Activated CD8-positive, alpha-beta T cell treated with anti-CD3 and anti-CD28 coated beads for 36 hours (primary cell): ENCODE results near the gene ZNF699. TPM values are rescaled to one million over a fixed set of nuclear protein-coding genes. Genes with fewer than 3 reads are reported as not detected.
A peak's percentile ranks its signal among the peaks of the same experiment; 100 is the strongest.

Source experiments
- ATAC-seq: fragments of 200-7000 bp; cut with Tn5 transposase; one replicate; pipeline ENCODE4 v1.10.0; 2021; ENCODE audit warnings: mild to moderate bottlenecking, moderate library complexity
- CTCF ChIA-PET: fragments of 350-600 bp; sonication (Branson Sonifier 250); formaldehyde crosslinking; loops from one replicate; lab custom pipeline; 2021; ENCODE audit warnings: antibody characterized with exemption; lab: Charles Lee
- POLR2A ChIA-PET: fragments of 350-600 bp; sonication (Branson Sonifier 250); formaldehyde crosslinking; loops from one replicate; lab custom pipeline; 2021; ENCODE audit warnings: antibody characterized with exemption; lab: Charles Lee
- DNase-seq: peaks from one replicate; pipeline ENCODE4 v3.0.0-alpha.2; 2020
- H3K27ac Mint-ChIP-seq: one replicate; pipeline ENCODE4 v1.8.0; 2021; ENCODE audit warnings: mild to moderate bottlenecking, mixed read lengths
- H3K27me3 Mint-ChIP-seq: one replicate; pipeline ENCODE4 v1.8.0; 2021; ENCODE audit warnings: mixed read lengths
- H3K36me3 Mint-ChIP-seq: one replicate; pipeline ENCODE4 v1.8.0; 2021; ENCODE audit warnings: low read depth, mixed read lengths
- H3K4me1 Mint-ChIP-seq: one replicate; pipeline ENCODE4 v1.8.0; 2021; ENCODE audit warnings: low read depth, mixed read lengths
- H3K4me3 Mint-ChIP-seq: one replicate; pipeline ENCODE4 v1.8.0; 2021; ENCODE audit warnings: mild to moderate bottlenecking, moderate library complexity, mixed read lengths
- H3K9me3 Mint-ChIP-seq: one replicate; pipeline ENCODE4 v1.8.0; 2021; ENCODE audit warnings: mixed read lengths
- intact Hi-C: fragments of 100-400 bp; cut with micrococcal nuclease; formaldehyde crosslinking; loops from one replicate; pipeline ENCODE4 v1.10.0; 2022
- total RNA-seq, 2 experiments: library from RNA; stranded (reverse); gene quantifications; one replicate each; pipeline ENCODE4 v1.2.3, GENCODE V29; 2021
- TF ChIP-seq, protein P1 (sequence below): fragments of 200-600 bp; IDR thresholded peaks from one replicate; pipeline ENCODE4 v1.8.0; 2022; ENCODE audit warnings: antibody characterized with exemption, mild to moderate bottlenecking

Gene ZNF699
- 1 to 10 TPM; 5.2 to 6.3 TPM for total RNA-seq

DNA sequence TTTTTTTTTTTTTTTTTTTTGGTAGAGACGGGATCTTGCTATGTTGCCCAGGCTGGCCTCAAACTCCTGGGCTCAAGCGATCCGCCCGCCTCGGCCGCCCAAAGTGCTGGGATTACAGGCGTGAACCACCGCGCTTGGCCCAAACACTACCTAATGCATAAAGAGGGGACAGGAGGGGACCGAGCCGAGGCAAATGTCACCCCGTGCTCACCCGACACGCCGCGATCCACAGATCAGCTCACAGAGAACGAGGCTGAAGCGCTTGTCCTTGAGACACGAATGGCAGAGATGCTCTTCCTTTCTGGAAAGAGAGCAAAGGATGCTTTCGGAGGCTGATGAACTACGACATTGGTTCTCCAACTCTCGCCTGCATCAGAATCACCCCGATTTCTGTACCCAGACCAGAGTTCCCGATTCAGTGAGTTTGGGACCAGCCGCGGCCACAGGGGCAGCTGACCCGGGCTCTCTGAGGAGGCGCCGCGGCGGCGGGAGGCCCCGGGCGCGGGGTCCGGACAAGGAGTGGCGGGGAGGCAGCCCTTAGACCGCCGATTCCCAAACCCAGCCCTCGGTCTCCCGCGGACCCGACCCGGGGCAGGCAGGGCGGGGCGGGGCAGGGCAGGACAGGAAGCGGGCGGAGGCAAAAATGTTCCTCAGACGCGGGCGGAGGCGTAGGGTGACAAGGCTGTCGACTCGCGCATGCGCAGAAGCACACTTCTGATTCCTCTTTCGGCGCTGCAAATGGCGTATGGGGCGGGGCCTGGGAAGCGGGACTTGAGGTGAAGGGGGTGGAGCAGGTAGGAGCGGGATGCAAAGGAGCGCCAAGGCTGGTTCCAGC, at the start of gene ZNF699:
Gene ZNF699, minus strand, starts transcription at position 700 of the 835 bp plus-strand sequence. CDS start 4,719 bp downstream, outside the sequence.
- H3K9me3 Mint-ChIP-seq = peaks cover 18% of the 10 kb centered on the region
- H3K4me3 Mint-ChIP-seq = peak within 1 kb of the TSS; percentile 78
- POLR2A ChIA-PET = interaction anchor here (0.7 to 1.3 kb wide), 4 partner anchors 14 to 181 kb away, joined by 3 read pairs; partner anchors contain the start of gene ZNF559
- H3K4me1 Mint-ChIP-seq = peaks cover 17% of the 10 kb centered on the region
- H3K36me3 Mint-ChIP-seq = peaks cover 22% of the 10 kb centered on the region
- H3K27ac Mint-ChIP-seq = peak within 1 kb of the TSS; percentile 96
- DNase-seq (peak; percentile 99), ATAC-seq (peak; percentile 94)
- no peaks in the 10 kb centered on the region for H3K27me3 Mint-ChIP-seq
- intact Hi-C loops = no loop called here
- TF ChIP-seq, protein P1, sequence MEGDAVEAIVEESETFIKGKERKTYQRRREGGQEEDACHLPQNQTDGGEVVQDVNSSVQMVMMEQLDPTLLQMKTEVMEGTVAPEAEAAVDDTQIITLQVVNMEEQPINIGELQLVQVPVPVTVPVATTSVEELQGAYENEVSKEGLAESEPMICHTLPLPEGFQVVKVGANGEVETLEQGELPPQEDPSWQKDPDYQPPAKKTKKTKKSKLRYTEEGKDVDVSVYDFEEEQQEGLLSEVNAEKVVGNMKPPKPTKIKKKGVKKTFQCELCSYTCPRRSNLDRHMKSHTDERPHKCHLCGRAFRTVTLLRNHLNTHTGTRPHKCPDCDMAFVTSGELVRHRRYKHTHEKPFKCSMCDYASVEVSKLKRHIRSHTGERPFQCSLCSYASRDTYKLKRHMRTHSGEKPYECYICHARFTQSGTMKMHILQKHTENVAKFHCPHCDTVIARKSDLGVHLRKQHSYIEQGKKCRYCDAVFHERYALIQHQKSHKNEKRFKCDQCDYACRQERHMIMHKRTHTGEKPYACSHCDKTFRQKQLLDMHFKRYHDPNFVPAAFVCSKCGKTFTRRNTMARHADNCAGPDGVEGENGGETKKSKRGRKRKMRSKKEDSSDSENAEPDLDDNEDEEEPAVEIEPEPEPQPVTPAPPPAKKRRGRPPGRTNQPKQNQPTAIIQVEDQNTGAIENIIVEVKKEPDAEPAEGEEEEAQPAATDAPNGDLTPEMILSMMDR = no peak
- CTCF ChIA-PET = interaction anchor here (1.7 to 3.2 kb wide), 3 partner anchors 14 to 126 kb away, joined by 5 to 14 read pairs (median 8); partner anchors contain the start of genes ZNF266 and ZNF559

DNA sequence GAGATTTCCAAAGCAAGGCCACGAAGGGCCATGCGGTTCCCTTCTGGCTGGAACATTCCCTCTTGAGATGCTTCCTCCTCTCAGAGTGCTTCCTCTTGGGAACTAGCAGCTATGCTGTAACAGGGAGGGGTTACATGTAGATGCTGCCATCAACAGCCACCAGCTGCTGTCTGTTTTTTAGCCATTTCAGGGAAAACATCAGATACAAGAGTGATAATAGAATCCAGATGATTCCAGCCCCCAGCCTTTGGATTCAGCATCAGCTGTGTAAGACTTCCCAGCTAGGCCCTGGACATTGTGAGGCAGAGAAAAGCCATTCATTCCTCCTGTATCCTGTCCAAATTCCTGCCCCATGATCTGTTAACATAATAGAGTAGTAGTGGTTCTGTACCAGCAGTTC, 45.0 kb upstream of the ZNF699 start:
- no peaks in the 10 kb centered on the region for H3K4me1 Mint-ChIP-seq
- H3K36me3 Mint-ChIP-seq = peaks cover 41% of the 10 kb centered on the region
- no peak for ATAC-seq
- no peaks in the 10 kb centered on the region for H3K27me3 Mint-ChIP-seq
- no peak overlapping the region for H3K27ac Mint-ChIP-seq
- POLR2A ChIA-PET = no interaction called here
- CTCF ChIA-PET = interaction anchor here (1.2 kb wide), 1 partner anchor 14 kb away, joined by 3 read pairs; no protein-coding TSS in a partner anchor
- intact Hi-C loops = no loop called here
- H3K9me3 Mint-ChIP-seq = peaks cover 45% of the 10 kb centered on the region
- TF ChIP-seq, protein P1 = no peak
- no peak for DNase-seq
- no peak overlapping the region for H3K4me3 Mint-ChIP-seq

DNA sequence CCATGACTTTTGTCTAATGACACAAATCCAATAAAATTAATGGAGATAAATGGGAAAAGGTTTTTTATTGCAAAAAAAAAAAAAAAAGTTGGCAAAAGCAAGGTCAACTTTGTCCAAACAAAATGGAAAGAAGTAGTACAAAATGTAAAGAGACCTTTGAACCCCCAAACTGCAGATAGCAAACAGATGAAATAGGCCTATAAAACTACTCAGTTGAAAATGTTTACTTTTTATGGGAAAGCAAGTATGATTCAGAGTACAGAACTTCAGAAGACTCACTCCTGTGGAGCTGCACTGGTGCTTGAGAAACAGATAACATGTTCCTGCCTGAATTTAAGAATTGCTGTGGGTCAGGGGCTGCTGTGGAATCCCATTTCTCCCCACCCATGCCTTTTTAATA, 43.4 kb upstream of the ZNF699 start:
- Mint-ChIP-seq H3K36me3 (peaks cover 47% of the 10 kb centered on the region), H3K9me3 (peaks cover 53% of the 10 kb centered on the region), H3K27ac (no peak overlapping the region), H3K27me3 (no peaks in the 10 kb centered on the region), H3K4me3 (no peak overlapping the region), H3K4me1 (no peaks in the 10 kb centered on the region)
- CTCF ChIA-PET = no interaction called here
- intact Hi-C loops = no loop called here
- no peak for DNase-seq
- TF ChIP-seq, protein P1 = no peak
- ATAC-seq = no peak
- POLR2A ChIA-PET = no interaction called here

DNA sequence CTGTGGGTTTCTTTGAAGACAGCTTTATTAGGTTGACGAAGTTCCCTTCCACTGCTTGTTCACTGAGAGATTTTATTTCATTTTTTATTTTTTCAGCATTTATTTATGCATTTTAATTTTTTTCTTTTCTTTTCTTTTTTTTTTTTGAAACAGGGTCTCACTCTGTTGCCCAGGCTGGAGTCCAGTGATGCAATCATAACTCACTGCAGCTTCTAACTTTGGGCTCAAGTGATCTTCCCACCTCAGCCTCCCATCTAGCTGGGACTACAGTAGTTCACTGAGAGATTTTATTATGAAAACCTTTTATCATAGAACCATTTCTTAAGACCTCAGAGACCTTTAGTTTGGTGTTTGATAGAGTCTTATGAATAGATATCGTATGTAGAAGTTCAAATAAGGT, 42.9 kb upstream of the ZNF699 start:
- TF ChIP-seq, protein P1 = no peak
- no peaks in the 10 kb centered on the region for H3K27me3 Mint-ChIP-seq
- no peak for DNase-seq
- ChIA-PET POLR2A (no interaction called here), CTCF (no interaction called here)
- no peaks in the 10 kb centered on the region for H3K4me1 Mint-ChIP-seq
- intact Hi-C loops = no loop called here
- peaks cover 53% of the 10 kb centered on the region for H3K9me3 Mint-ChIP-seq
- no peak overlapping the region for H3K4me3 Mint-ChIP-seq
- ATAC-seq = no peak
- no peak overlapping the region for H3K27ac Mint-ChIP-seq
- peaks cover 46% of the 10 kb centered on the region for H3K36me3 Mint-ChIP-seq

DNA sequence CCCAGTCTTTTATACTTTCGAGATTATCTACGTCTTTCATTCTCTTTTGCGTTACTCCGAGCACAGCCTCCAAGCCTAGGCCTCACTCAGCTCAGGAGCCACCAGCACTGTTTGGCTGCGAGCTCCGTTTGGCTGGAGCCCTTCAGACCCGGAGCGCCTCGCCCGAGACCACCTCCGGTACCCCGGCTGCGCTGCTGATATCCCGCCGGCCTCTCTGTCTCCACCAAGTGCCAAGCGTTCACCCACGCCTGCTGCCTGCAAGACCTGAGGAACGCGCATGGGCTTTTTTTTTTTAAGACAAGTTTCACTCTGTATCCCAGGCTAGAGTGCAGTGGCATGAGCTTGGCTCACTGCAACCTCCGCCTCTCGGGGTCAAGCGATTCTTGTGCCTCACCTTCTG, 39.0 kb upstream of the ZNF699 start:
- TF ChIP-seq, protein P1 = no peak
- Mint-ChIP-seq H3K27me3 (no peaks in the 10 kb centered on the region), H3K36me3 (peaks cover 59% of the 10 kb centered on the region), H3K4me1 (no peaks in the 10 kb centered on the region), H3K9me3 (peaks cover 60% of the 10 kb centered on the region), H3K4me3 (no peak overlapping the region), H3K27ac (no peak overlapping the region)
- ATAC-seq = no peak
- intact Hi-C loops = no loop called here
- CTCF ChIA-PET = no interaction called here
- DNase-seq = no peak
- POLR2A ChIA-PET = no interaction called here
